OCI-LY7 (cell line): Measurements from ENCODE around the gene MAP3K3. TPM values are rescaled to one million over a fixed set of nuclear protein-coding genes. Genes with fewer than 3 reads are reported as not detected.

Experiments used
- BruUV-seq: library from RNA; stranded (reverse); fragments of 400-500 nt; replicated peaks from 2 replicates; lab custom pipeline; 2021; lab: Mats Ljungman, UMichigan
- CTCF ChIA-PET: fragments of 300-600 bp; sonication (Branson Sonifier 250); formaldehyde crosslinking; loops from one replicate; lab custom pipeline; 2022; ENCODE audit warnings: antibody characterized with exemption; ENCODE audit not compliant: unreplicated experiment; lab: Charles Lee
- POLR2A ChIA-PET: fragments of 300-600 bp; sonication (Branson Sonifier 250); formaldehyde crosslinking; loops from one replicate; lab custom pipeline; 2022; ENCODE audit warnings: antibody characterized with exemption; lab: Charles Lee
- DNase-seq: peaks from one replicate; pipeline ENCODE4 v3.0.0-alpha.2; 2015; ENCODE audit warnings: low spot score
- H2AFZ ChIP-seq: fragments of 200-600 bp; sonication (generic), shearing (Covaris generic); 2 replicates; pipeline ENCODE4 v1.6.1; 2014; ENCODE audit warnings: mild to moderate bottlenecking, antibody characterized with exemption, low read length, moderate library complexity
- H3K27ac ChIP-seq: fragments of 200-600 bp; sonication (generic); 2 replicates; pipeline ENCODE4 v1.5.1; 2014; ENCODE audit warnings: mixed run types, low read depth, mild to moderate bottlenecking, moderate library complexity, low read length, inconsistent platforms; ENCODE audit not compliant: poor library complexity, severe bottlenecking
- H3K36me3 ChIP-seq: fragments of 200-600 bp; sonication (generic); 2 replicates; pipeline ENCODE4 v1.6.1; 2014; ENCODE audit warnings: mild to moderate bottlenecking, antibody characterized with exemption, low read length, moderate library complexity, mixed read lengths; ENCODE audit not compliant: insufficient read depth
- H3K4me1 ChIP-seq: fragments of 200-600 bp; sonication (generic); 2 replicates; pipeline ENCODE4 v1.5.1; 2014; ENCODE audit warnings: mild to moderate bottlenecking, low read length; ENCODE audit not compliant: insufficient read depth, poor library complexity, severe bottlenecking
- H3K4me2 ChIP-seq: fragments of 200-600 bp; sonication (generic); 2 replicates; pipeline ENCODE4 v1.6.1; 2014; ENCODE audit warnings: mild to moderate bottlenecking, low read length
- H3K4me3 ChIP-seq: fragments of 200-600 bp; sonication (generic); 2 replicates; pipeline ENCODE4 v1.5.1; 2014; ENCODE audit warnings: mild to moderate bottlenecking, low read depth, low read length; ENCODE audit not compliant: poor library complexity, severe bottlenecking
- H3K79me2 ChIP-seq: fragments of 200-600 bp; sonication (generic); 2 replicates; pipeline ENCODE4 v1.6.1; 2016; ENCODE audit warnings: low read depth, mild to moderate bottlenecking, low read length, moderate library complexity, mixed read lengths; ENCODE audit not compliant: insufficient read depth
- H3K9me2 ChIP-seq: fragments of 200-600 bp; sonication (generic); 2 replicates; pipeline ENCODE4 v1.6.1; 2016; ENCODE audit warnings: mild to moderate bottlenecking, low read length, mixed read lengths; ENCODE audit not compliant: insufficient read depth
- H3K9me3 ChIP-seq: fragments of 200-600 bp; sonication (generic); 2 replicates; pipeline ENCODE4 v1.6.1; 2014; ENCODE audit warnings: mild to moderate bottlenecking, mixed run types, low read length, mixed read lengths
- H4K20me1 ChIP-seq: fragments of 200-600 bp; sonication (generic); 2 replicates; pipeline ENCODE4 v1.6.1; 2014; ENCODE audit warnings: mild to moderate bottlenecking, antibody characterized with exemption, low read length, moderate library complexity, mixed read lengths; ENCODE audit not compliant: insufficient read depth
- CTCF ChIP-seq: fragments of 200-600 bp; sonication (generic); conservative IDR thresholded peaks from 2 replicates; pipeline ENCODE4 v1.5.1; 2014; ENCODE audit warnings: mild to moderate bottlenecking, antibody characterized with exemption, low read length, moderate library complexity, mixed read lengths
- EZH2phosphoT487 ChIP-seq: fragments of 200-600 bp; sonication (generic); IDR thresholded peaks from 2 replicates; pipeline ENCODE4 v1.6.1; 2018; ENCODE audit warnings: low read depth, borderline replicate concordance, mild to moderate bottlenecking, mixed run types, antibody characterized with exemption, low read length, moderate library complexity, mixed read lengths
- intact Hi-C: fragments of 100-400 bp; cut with micrococcal nuclease; formaldehyde crosslinking; loops from one replicate; pipeline ENCODE4 v1.10.0; 2022; ENCODE audit not compliant: unreplicated experiment
- total RNA-seq, 2 experiments: library from RNA; depleted of rRNA in 1 of 2; stranded (reverse); fragments of >200 nt in 1 of 2; shearing (Covaris generic) in 1 of 2; gene quantifications; 2 replicates each; pipeline ENCODE4 v1.2.3, GENCODE V29; 2014 to 2022

Gene MAP3K3
- total RNA-seq, 2 experiments from 2014 or later, result 26.0 to 29.0 TPM

GRCh38 chr17:63587770-63588169, 34.4 kb upstream of the MAP3K3 start:
- Histone ChIP-seq H3K9me3 (no peaks in the 10 kb centered on the region), H3K36me3 (peaks cover 87% of the 10 kb centered on the region), H2AFZ (no peak overlapping the region), H3K4me2 (no peak overlapping the region), H3K9me2 (no peaks in the 10 kb centered on the region), H4K20me1 (no peaks in the 10 kb centered on the region), H3K79me2 (no peaks in the 10 kb centered on the region), H3K27ac (no peak overlapping the region), H3K4me3 (no peak overlapping the region), H3K4me1 (no peaks in the 10 kb centered on the region)
- no TSS peak for BruUV-seq
- ChIA-PET POLR2A (interaction anchor here (0.6 to 0.7 kb wide), 3 partner anchors 28 to 1020 kb away, joined by 3 to 4 read pairs (median 3); no protein-coding TSS in a partner anchor), CTCF (no interaction called here)
- TF ChIP-seq EZH2phosphoT487 (no peak), CTCF (no peak)
- DNase-seq, result no peak
- intact Hi-C loops, result no loop called here

- H3K36me3 ChIP-seq, result peaks cover 87% of the 10 kb centered on the region
- TF ChIP-seq CTCF (no peak), EZH2phosphoT487 (no peak)
- no peak overlapping the region for H3K4me2 ChIP-seq
- ChIA-PET CTCF (no interaction called here), POLR2A (no interaction called here)
- no peaks in the 10 kb centered on the region for H3K9me3 ChIP-seq
- no peaks in the 10 kb centered on the region for H4K20me1 ChIP-seq
- no peaks in the 10 kb centered on the region for H3K4me1 ChIP-seq
- intact Hi-C loops, result no loop called here
- no peaks in the 10 kb centered on the region for H3K9me2 ChIP-seq
- no peak overlapping the region for H3K4me3 ChIP-seq
- BruUV-seq, result no TSS peak
- no peak for DNase-seq
- H3K79me2 ChIP-seq, result no peaks in the 10 kb centered on the region
- no peak overlapping the region for H2AFZ ChIP-seq
- H3K27ac ChIP-seq, result no peak overlapping the region
Measured at GRCh38 chr17:63588797-63589196, 33.4 kb upstream of the MAP3K3 start.

GRCh38 chr17:63589646-63590045, 32.6 kb upstream of the MAP3K3 start:
- CTCF ChIA-PET, result no interaction called here
- POLR2A ChIA-PET, result no interaction called here
- no peaks in the 10 kb centered on the region for H3K4me1 ChIP-seq
- H4K20me1 ChIP-seq, result no peaks in the 10 kb centered on the region
- BruUV-seq, result no TSS peak
- no peak overlapping the region for H3K4me3 ChIP-seq
- TF ChIP-seq CTCF, result no peak
- TF ChIP-seq EZH2phosphoT487, result no peak
- H3K4me2 ChIP-seq, result no peak overlapping the region
- no peaks in the 10 kb centered on the region for H3K9me3 ChIP-seq
- no peaks in the 10 kb centered on the region for H3K79me2 ChIP-seq
- intact Hi-C loops, result no loop called here
- no peak overlapping the region for H3K27ac ChIP-seq
- no peak for DNase-seq
- peaks cover 82% of the 10 kb centered on the region for H3K36me3 ChIP-seq
- no peak overlapping the region for H2AFZ ChIP-seq
- no peaks in the 10 kb centered on the region for H3K9me2 ChIP-seq
